Left ventricle myocardium inferior (tissue), 1 donor: ENCODE data around the gene PELI1. TPM values are rescaled to one million over a fixed set of nuclear protein-coding genes. Genes with fewer than 3 reads are reported as not detected.
A peak's percentile ranks its signal among the peaks of the same experiment; 100 is the strongest.

Source experiments
- DNase-seq: peaks from one replicate; pipeline ENCODE4 v3.0.0-alpha.2; 2020
- H3K27ac ChIP-seq: fragments of 200-600 bp; replicated peaks from 2 replicates; pipeline ENCODE4 v1.8.0; 2021
- H3K27me3 ChIP-seq: fragments of 200-600 bp; 2 replicates; pipeline ENCODE4 v1.8.0; 2021; ENCODE audit warnings: low read depth
- H3K36me3 ChIP-seq: fragments of 200-600 bp; 2 replicates; pipeline ENCODE4 v1.8.0; 2021
- H3K4me1 ChIP-seq: fragments of 200-600 bp; 2 replicates; pipeline ENCODE4 v1.8.0; 2021
- H3K4me3 ChIP-seq: fragments of 200-600 bp; 2 replicates; pipeline ENCODE4 v1.8.0; 2021; ENCODE audit warnings: mild to moderate bottlenecking, moderate library complexity
- H3K9me3 ChIP-seq: fragments of 200-600 bp; replicated peaks from 2 replicates; pipeline ENCODE4 v1.8.0; 2021
- intact Hi-C: fragments of 100-400 bp; cut with micrococcal nuclease; formaldehyde crosslinking; loops from one replicate; pipeline ENCODE4 v1.11.0; 2022
- total RNA-seq: library from RNA; stranded (reverse); fragmentation: NEBNext Ultra II Directional; extraction: Animal tissue kit (Norgen Biotek cat#: 25700); gene quantifications from one replicate; pipeline ENCODE4 v1.2.1, GENCODE V29; 2021
- TF ChIP-seq, protein P1 (sequence below): fragments of 200-600 bp; IDR thresholded peaks from 2 replicates; pipeline ENCODE4 v1.8.0; 2021; ENCODE audit warnings: antibody characterized with exemption, mild to moderate bottlenecking, borderline replicate concordance
- donor health status: DM: no; HTN: yes; CAD: no; lungs with severe emphysema.

The PELI1 gene
- total RNA-seq, 1 donor from 2014 or later = 6.6 TPM

DNA sequence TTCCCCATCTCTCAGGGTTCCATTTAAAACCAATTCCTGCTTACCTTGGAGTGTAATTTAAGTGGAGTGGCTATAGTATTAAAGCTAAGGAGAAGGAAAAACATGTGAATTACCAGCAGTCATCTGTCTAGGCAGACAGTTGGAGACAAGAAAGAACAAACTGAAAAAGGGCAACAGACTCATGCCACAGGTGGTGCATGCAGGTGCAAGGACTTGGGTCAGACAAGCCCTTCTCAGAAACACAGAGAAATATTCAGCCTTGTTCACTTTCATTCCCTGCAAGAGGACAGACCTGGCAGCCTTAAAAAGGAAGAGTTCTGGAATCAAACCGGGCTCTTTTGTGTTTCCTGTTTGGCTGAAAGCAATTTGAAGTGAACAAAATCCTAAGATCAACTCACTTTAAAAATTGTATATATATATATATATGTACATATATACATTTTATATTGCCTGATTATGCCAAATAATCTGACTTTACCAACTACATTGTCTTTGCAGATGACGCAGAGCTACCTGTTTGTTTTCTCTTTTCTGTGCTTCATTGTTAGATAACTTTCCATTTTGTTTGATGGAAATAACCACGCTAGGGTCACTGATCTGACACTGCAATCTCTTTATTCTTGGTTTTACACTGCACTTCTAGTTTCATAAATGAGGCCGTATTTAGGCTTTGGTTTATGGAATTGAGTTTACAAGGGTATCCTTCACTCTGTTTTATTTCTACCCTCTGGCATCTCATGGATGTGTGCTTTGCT is 89.9 kb downstream of the PELI1 start:
- no peak for DNase-seq
- no peaks in the 10 kb centered on the region for H3K9me3 ChIP-seq
- peaks cover 14% of the 10 kb centered on the region for H3K4me1 ChIP-seq
- TF ChIP-seq, protein P1, sequence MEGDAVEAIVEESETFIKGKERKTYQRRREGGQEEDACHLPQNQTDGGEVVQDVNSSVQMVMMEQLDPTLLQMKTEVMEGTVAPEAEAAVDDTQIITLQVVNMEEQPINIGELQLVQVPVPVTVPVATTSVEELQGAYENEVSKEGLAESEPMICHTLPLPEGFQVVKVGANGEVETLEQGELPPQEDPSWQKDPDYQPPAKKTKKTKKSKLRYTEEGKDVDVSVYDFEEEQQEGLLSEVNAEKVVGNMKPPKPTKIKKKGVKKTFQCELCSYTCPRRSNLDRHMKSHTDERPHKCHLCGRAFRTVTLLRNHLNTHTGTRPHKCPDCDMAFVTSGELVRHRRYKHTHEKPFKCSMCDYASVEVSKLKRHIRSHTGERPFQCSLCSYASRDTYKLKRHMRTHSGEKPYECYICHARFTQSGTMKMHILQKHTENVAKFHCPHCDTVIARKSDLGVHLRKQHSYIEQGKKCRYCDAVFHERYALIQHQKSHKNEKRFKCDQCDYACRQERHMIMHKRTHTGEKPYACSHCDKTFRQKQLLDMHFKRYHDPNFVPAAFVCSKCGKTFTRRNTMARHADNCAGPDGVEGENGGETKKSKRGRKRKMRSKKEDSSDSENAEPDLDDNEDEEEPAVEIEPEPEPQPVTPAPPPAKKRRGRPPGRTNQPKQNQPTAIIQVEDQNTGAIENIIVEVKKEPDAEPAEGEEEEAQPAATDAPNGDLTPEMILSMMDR = no peak
- intact Hi-C loops = loop anchor here (5.0 to 10.0 kb wide), 2 partner anchors 180 to 273 kb away; no protein-coding TSS in a partner anchor
- H3K27me3 ChIP-seq = peaks cover 11% of the 10 kb centered on the region
- H3K27ac ChIP-seq = no peak overlapping the region
- H3K36me3 ChIP-seq = no peaks in the 10 kb centered on the region
- H3K4me3 ChIP-seq = no peak overlapping the region

DNA sequence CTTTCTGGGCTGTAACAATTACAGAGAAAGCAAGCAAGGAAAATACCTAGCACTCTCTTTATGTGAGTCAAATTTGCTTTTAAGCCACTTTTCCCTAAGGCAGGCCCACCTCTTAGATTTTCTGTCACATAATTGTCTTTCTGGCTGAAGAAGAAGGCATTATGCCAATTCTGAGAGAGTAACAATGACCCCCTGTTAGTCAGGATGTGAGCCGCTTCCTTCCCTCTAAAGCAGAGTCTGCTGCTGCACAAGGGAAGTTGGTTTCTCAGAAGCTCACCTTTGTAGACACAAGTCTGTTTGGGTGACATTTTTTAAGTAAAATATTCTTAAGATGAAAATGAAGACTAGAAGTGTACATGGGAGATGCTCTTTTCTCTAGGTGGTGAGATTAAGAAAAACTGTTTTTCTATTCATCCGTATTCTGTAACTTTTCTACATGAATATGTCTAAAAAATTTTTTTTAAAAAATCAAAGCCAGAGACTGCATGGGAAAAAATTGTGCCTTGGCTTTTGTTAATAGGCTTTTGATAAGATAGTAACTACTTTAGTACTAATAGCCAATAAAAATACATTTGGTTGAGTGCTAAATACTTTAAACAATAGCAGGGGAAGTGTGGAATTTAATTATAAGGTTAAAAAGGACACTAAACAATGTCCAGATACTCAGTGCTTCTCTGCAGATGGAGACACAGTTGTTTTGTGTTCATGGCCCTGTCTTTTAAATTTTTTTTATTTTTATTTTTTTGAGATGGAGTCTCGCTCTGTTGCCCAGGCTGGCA is 91.6 kb downstream of the PELI1 start:
- Histone ChIP-seq H3K36me3 (no peaks in the 10 kb centered on the region), H3K4me3 (no peak overlapping the region), H3K9me3 (no peaks in the 10 kb centered on the region), H3K27me3 (peaks cover 3% of the 10 kb centered on the region), H3K4me1 (peaks cover 14% of the 10 kb centered on the region), H3K27ac (peak overlapping the region; percentile 78)
- TF ChIP-seq, protein P1 = no peak
- no peak for DNase-seq
- intact Hi-C loops = loop anchor here (5.0 to 10.0 kb wide), 2 partner anchors 182 to 275 kb away; no protein-coding TSS in a partner anchor

DNA sequence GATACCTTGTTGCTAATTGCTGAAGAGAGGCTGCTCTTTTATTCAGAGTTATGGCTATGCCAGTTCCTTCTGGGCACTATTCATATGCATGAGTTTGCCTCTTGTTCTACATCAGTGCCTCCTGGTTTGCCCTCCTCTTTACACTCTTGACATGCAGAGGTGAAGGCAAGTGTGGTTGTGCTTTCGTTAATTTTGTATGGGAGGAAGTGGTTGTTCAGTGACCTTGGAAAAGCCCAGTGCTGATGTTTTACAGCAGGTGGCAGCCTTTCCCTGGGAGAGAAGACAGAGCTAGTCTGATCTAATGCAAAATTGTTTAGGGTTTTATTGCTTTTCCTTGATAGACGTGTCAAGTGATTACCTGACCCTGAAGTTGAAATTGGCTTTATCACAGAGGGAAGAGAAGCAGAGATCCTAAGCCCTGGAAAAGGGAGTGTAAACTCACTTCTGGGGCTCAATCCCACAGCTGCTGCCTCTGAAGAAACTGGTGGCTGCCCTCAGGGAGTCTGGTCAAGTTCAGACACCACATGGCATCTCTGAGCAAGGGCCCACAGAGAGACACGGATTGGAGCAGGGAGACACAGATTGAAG is 94.5 kb downstream of the PELI1 start:
- no peaks in the 10 kb centered on the region for H3K9me3 ChIP-seq
- H3K4me1 ChIP-seq = peaks cover 14% of the 10 kb centered on the region
- no peaks in the 10 kb centered on the region for H3K36me3 ChIP-seq
- intact Hi-C loops = loop anchor here (5.0 to 10.0 kb wide), 2 partner anchors 185 to 278 kb away; no protein-coding TSS in a partner anchor
- H3K27ac ChIP-seq = no peak overlapping the region
- no peaks in the 10 kb centered on the region for H3K27me3 ChIP-seq
- no peak overlapping the region for H3K4me3 ChIP-seq
- TF ChIP-seq, protein P1 = peak; percentile 94
- peak; percentile 36 for DNase-seq

DNA sequence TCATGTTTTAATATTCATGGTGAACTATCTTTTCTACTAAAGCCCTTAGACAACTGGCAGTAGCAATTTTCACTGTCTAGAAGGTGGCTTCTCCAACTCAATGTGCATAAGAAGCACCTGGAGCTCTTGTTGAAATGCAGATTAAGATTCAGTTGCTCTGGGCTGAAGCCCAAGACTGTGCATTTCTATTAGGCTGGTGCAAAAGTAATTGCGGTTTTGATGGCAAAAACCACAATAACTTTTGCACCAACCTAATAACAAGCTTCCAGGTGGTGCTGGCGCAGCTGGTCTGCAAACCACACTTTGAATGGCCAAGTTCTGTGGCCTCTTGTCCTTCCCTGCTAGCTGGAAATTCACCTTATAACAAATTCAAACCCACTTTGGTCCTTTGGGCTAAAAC is 98.3 kb downstream of the PELI1 start:
- Histone ChIP-seq H3K27ac (no peak overlapping the region), H3K36me3 (no peaks in the 10 kb centered on the region), H3K9me3 (no peaks in the 10 kb centered on the region), H3K4me1 (peaks cover 4% of the 10 kb centered on the region), H3K27me3 (no peaks in the 10 kb centered on the region), H3K4me3 (no peak overlapping the region)
- intact Hi-C loops = no loop called here
- DNase-seq = no peak
- TF ChIP-seq, protein P1 = no peak

Other genes starting within 250 kb of the PELI1 start
- gene VPS54, start 125.0 kb downstream of the PELI1 start, total RNA-seq = 9.9 TPM